GM12875 (cell line): ENCODE measurements around the gene UGT2B17.
"Not testable (repeated sequence)": the region's sequence is repeated elsewhere in the genome, so short reads cannot be mapped to it uniquely, and the experiment has no call there.

Experiments
- H3K4me3 ChIP-seq: one replicate; pipeline ENCODE4 v1.5.1; 2011; ENCODE audit warnings: low read depth, low read length, control low read depth
- TF ChIP-seq, protein P1 (sequence below): IDR thresholded peaks from 2 replicates; pipeline ENCODE4 v1.5.1; 2011; ENCODE audit warnings: low read depth, mild to moderate bottlenecking, control low read depth, inconsistent platforms, low read length, moderate library complexity, borderline replicate concordance; ENCODE audit not compliant: insufficient read depth

The UGT2B17 gene

DNA sequence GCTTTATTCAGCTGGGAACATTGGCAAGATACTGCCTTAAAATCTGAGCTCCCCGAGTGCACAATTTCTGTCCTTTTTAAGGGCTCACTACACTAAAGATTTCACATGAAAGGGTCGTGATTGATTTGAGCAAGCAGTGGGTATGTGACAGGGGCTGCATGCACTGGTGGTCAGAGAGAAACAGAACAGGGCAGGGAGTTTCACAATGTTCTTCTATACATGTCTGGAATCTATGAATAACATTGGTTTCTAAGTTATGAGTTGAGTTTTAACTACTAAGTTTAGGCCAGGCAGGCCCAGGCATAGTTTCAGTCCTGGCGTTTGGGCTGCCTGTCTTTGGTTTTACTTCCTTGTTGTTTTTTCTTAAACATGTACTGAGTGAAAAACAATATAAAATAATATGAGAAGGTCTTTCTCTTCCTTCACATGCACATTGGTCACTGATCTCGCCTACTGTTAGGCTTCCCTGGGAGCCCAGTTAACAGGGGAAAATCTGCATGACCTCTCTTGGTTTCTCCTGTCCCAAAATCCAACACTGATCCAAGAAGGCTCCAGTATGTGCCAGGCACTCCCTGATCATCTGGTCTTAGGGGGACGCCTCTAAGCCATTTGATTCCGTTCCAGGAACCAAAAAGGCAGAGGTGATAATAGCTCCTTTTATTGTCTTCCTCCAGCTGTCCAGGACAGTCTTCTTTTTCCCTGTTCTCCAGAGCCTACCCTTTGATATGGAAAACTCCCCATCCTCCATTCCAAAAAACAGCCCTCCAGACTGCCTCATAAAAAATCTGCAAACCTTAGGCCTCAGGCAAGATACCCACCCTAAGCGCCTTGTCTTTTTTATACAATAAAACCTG lies at the start of gene UGT2B17:
UGT2B17 (minus strand) TSS at position 51 of the 854 bp plus-strand sequence. CDS start 7,838 bp downstream, outside the sequence.
- H3K4me3 ChIP-seq, result peak within 1 kb of the TSS; percentile 76
- TF ChIP-seq, protein P1, sequence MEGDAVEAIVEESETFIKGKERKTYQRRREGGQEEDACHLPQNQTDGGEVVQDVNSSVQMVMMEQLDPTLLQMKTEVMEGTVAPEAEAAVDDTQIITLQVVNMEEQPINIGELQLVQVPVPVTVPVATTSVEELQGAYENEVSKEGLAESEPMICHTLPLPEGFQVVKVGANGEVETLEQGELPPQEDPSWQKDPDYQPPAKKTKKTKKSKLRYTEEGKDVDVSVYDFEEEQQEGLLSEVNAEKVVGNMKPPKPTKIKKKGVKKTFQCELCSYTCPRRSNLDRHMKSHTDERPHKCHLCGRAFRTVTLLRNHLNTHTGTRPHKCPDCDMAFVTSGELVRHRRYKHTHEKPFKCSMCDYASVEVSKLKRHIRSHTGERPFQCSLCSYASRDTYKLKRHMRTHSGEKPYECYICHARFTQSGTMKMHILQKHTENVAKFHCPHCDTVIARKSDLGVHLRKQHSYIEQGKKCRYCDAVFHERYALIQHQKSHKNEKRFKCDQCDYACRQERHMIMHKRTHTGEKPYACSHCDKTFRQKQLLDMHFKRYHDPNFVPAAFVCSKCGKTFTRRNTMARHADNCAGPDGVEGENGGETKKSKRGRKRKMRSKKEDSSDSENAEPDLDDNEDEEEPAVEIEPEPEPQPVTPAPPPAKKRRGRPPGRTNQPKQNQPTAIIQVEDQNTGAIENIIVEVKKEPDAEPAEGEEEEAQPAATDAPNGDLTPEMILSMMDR, result no peak

DNA sequence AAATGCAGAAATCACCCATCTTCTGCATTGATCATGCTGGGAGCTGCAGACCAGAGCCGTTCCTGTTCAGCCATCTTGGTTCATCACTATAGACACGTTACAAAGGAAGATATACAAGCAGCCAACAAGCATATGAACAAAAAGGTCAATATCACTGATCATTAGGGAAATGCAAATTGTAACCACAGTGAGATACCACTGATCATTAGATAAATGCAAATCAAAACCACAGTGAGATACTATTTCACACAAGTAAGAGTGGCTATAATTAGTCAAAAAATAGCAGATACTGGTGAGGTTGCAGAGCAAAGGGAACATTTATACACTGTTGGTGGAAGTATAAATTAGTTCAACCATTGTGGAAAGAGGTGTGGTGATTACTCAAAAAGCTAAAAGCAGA lies 46.6 kb upstream of the UGT2B17 start:
- H3K4me3 ChIP-seq, result not testable (repeated sequence)

DNA sequence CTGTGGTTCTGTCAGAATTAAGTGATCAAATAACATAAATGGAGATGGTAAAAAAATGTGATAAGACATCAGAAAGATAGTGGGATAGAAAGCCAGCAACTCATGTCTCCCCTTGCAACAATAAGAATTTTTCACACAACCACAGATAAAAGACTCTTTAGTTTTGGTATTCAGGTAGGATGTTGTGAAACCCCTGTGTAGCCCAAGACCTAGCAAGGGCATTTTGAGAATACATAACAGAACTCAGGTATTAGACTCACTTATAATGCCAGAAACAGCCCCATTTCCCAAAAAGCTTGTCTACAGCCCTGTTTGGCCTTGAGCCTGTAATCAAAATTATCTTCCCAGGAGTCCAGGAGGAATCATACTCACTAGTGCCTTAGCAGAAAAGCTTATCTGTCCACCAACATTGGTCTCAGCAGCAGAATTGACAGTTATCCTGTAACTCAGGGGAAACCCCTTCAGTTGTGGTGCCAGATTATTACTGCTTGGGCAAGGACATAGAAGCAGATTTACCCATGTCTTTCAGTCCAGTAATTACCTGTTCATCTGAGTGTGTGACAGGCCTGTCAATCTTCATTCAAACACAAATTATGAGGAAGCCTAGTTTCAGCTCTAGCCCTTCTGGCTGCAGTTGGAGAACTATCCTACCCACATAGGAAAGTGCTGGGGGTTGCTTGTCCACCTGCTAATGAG lies 41.0 kb upstream of the UGT2B17 start:
- TF ChIP-seq, protein P1, result no peak

DNA sequence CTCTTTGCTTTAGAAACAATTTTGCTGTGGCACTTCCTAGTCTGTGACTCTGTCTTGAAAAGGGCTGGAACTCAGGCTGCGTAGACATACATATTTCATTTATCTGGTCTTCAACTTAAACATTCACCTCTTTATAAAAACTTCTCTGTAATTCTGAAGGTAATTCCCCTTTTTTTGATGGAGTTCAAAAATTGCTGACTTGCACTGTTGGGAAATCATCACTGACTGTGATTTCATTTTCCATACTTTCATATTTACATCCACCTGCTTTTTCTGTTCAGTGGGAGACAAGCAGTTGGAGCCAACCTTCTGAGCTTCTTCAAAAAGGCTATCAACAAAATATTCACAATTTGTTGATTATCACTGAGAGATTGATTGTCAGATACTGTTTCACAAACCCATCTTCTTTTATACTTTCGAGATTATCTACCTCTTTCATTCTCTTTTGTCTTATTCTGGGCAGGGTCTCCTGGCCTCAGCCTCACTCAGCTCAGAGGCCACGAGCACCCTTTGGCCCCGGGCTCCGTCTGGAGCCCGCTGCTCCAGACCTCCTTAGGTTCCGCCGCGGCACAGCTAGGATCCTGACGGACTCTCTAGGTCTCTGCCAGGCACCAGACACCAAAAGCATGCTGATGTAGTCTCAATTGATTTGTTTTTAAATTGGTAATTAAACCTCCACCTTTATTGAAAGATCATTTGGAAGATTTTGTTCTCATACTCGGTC lies 39.7 kb upstream of the UGT2B17 start:
- H3K4me3 ChIP-seq, result no peak overlapping the region
- TF ChIP-seq, protein P1, result no peak

More for the DNA sequence above, 41.0 kb upstream of the UGT2B17 start:
- H3K4me3 ChIP-seq, result no peak overlapping the region

DNA sequence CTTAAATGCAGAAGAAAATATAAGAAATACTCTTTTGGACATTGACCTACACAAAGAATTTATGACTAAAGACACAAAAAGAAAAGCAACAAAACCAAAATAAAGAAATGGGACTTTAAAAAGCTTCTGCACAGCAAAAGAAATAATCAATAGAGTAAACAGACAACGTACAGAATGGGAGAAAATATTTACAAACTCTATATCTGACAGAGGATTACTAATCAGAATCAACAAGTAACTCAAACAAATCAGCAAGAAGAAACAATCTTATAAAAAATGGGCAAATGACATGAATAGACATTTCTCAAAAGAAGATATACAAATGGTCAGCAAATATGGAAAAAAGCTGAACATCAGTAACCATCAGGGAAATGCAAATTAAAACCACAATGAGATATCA lies 37.6 kb upstream of the UGT2B17 start:
- TF ChIP-seq, protein P1, result no peak
- H3K4me3 ChIP-seq, result no peak overlapping the region

DNA sequence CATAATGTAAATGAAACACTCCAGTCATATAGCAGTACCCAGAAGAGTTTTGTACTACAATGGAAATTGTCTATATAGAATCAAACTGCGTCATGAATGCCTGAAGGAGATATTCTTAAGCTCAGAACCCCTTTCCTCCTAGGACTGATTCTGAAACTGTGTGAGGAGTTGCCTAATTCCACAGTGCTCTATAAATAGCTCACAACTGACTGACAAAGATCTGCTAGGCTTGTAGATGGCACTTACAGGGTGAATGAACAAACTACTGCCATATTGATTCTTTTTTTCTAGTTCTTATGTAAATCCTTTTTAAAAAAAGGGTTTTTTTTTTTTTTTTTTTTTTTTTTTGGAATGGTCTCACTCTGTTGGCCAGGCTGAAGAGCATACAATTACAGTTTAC lies 30.1 kb upstream of the UGT2B17 start:
- TF ChIP-seq, protein P1, result no peak
- H3K4me3 ChIP-seq, result no peak overlapping the region

DNA sequence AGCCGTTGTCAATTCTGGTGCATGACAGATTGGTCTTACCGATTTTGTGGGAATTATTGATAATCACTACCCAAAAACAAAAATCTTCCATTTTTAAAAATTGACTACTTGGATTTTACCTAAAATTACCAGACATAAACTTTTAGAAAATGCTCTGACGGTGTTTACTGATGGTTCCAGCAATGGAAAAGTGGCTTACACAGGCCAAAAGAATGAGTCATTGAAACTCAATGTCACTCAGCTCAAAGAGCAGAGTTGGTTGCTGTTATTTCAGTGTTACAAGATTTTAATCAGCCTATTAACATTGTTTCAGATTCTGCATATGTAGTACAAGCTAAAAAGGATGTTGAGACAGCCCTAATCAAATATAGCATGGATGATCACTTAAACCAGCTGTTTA lies 23.0 kb upstream of the UGT2B17 start:
- TF ChIP-seq, protein P1, result no peak
- H3K4me3 ChIP-seq, result no peak overlapping the region
